Spleen (tissue), 11 donors: ENCODE results near the gene DAP3. TPM values are rescaled to one million over a fixed set of nuclear protein-coding genes. Genes with fewer than 3 reads are reported as not detected.
A peak's percentile ranks its signal among the peaks of the same experiment; 100 is the strongest.
"Not testable (repeated sequence)": the region's sequence is repeated elsewhere in the genome, so short reads cannot be mapped to it uniquely, and the experiment has no call there.

Experiments
- DNase-seq: peaks from one replicate; pipeline ENCODE4 v3.0.0-alpha.2; 2020
- H3K27ac ChIP-seq, 8 donors: fragments of 200-600 bp; sonication (generic) in 7 of 8; 1 replicate in 4 of 8; 2 replicates in 4 of 8; pipeline versions ENCODE4 v1.5.0 to v1.8.0; 2016 to 2021; ENCODE audit warnings: inconsistent platforms in 4 of 8, mild to moderate bottlenecking in 4 of 8, moderate library complexity in 1 of 8
- H3K27me3 ChIP-seq, 7 donors: fragments of 200-600 bp; sonication (generic) in 6 of 7; replicated peaks in 1 of 7; 1 replicate in 4 of 7; 2 replicates in 3 of 7; pipeline versions ENCODE4 v1.5.0 to v1.8.0; 2016 to 2021; ENCODE audit warnings: inconsistent platforms in 3 of 7, mild to moderate bottlenecking in 1 of 7
- H3K36me3 ChIP-seq, 6 donors: fragments of 200-600 bp; sonication (generic) in 5 of 6; 1 replicate in 4 of 6; 2 replicates in 2 of 6; pipeline versions ENCODE4 v1.5.0 to v1.8.0; 2016 to 2021; ENCODE audit warnings: inconsistent platforms in 2 of 6
- H3K4me1 ChIP-seq, 6 donors: fragments of 200-600 bp; sonication (generic) in 5 of 6; 1 replicate in 3 of 6; 2 replicates in 3 of 6; pipeline versions ENCODE4 v1.5.0 to v1.8.0; 2016 to 2021; ENCODE audit warnings: inconsistent platforms in 3 of 6
- H3K4me3 ChIP-seq, 8 donors: fragments of 200-600 bp; sonication (generic) in 7 of 8; 1 replicate in 4 of 8; 2 replicates in 4 of 8; pipeline versions ENCODE4 v1.5.0 to v1.8.0; 2016 to 2021; ENCODE audit warnings: inconsistent platforms in 4 of 8, mild to moderate bottlenecking in 4 of 8, moderate library complexity in 2 of 8
- H3K9me3 ChIP-seq, 8 donors: fragments of 200-600 bp; sonication (generic) in 7 of 8; 1 replicate in 4 of 8; 2 replicates in 4 of 8; pipeline versions ENCODE4 v1.5.0 to v1.8.0; 2016 to 2021; ENCODE audit warnings: inconsistent platforms in 4 of 8
- CTCF ChIP-seq, 11 experiments: fragments of 200-600 bp in 7 of 11; fragments of 450-650 bp in 4 of 11; sonication (generic) in 4 of 11; IDR thresholded peaks in 8 of 11; conservative IDR thresholded peaks in 3 of 11; 1 replicate in 7 of 11; 2 replicates in 4 of 11; pipeline versions ENCODE4 v1.4.0 to v1.8.0; 2016 to 2021; ENCODE audit warnings: antibody characterized with exemption in 11 of 11, inconsistent platforms in 4 of 11, mild to moderate bottlenecking in 1 of 11
- POLR2A ChIP-seq, 3 donors: fragments of 450-650 bp; IDR thresholded peaks; one replicate each; pipeline ENCODE4 v1.5.1; 2017; ENCODE audit warnings: antibody characterized with exemption in 3 of 3, mild to moderate bottlenecking in 1 of 3
- POLR2AphosphoS5 ChIP-seq, 3 donors: sonication (generic); formaldehyde crosslinking; IDR thresholded peaks; one replicate each; pipeline ENCODE4 v1.5.1; 2017; ENCODE audit warnings: antibody characterized with exemption in 3 of 3
- WGBS, 5 donors: extraction: QIAGEN DNeasy Blood & Tissue Kit in 3 of 5; methylation state at CpG; one replicate each; pipeline versions ENCODE4 v1.1.5 to v1.1.7; 2013 to 2018; 5-methylcytosine and 5-hydroxymethylcytosine counted together
- intact Hi-C: fragments of 100-400 bp; cut with DNase I; formaldehyde crosslinking; loops from one replicate; pipeline ENCODE4 v1.15.0; 2023; ENCODE audit warnings: low total_unique reads
- polyA plus RNA-seq, 3 donors: library from polyadenylated mRNA; stranded (reverse); fragments of 200-250 nt; gene quantifications; one replicate each; pipeline ENCODE4 v1.2.1, GENCODE V29; 2013
- total RNA-seq, 7 donors: library from RNA; depleted of rRNA in 3 of 7; stranded (reverse); fragments of >200 nt in 3 of 7; fragmentation: NEBNext Ultra II Directional in 4 of 7; extraction: Animal tissue kit (Norgen Biotek cat#: 25700) in 4 of 7; gene quantifications; one replicate each; pipeline versions ENCODE4 v1.1.0 to v1.2.1, GENCODE V29; 2016 to 2021
- donor health status: healthy with polysubstance abuse.
- donor health status: DM: no; HTN: no; CAD: no; lungs with moderate emphysema.
- donor health status: DM: no; HTN: no; CAD: no.
- donor health status: Bipolar disorder and iron deficiency.
- donor health status: healthy.
- donor health status: DM: no; HTN: no; CAD: no.
- donor health status: DM: yes; HTN: yes; CAD: no.

Gene DAP3
- total and polyA plus RNA-seq, 10 donors = 87.3 to 150 (median 99.5) TPM

- Histone ChIP-seq H3K27me3 (no peaks in the 10 kb centered on the region), H3K4me1 (peaks cover 0 to 55% (median 13%) of the 10 kb centered on the region in 6 donors), H3K36me3 (peaks cover 0 to 19% (median 6%) of the 10 kb centered on the region in 6 donors), H3K9me3 (peaks cover 0 to 6% (median 0%) of the 10 kb centered on the region in 8 donors), H3K27ac (no peak overlapping the region), H3K4me3 (no peak overlapping the region)
- TF ChIP-seq POLR2AphosphoS5 (IDR thresholded peaks at IDR 0.05) (no peak), CTCF (IDR thresholded peaks at IDR 0.05 in 8 of 11, conservative IDR thresholded peaks at IDR 0.05 in 3 of 11) (no peak), POLR2A (IDR thresholded peaks at IDR 0.05) (no peak)
- no peak for DNase-seq
- intact Hi-C loops = no loop called here
These were observed 7.6 kb downstream of the DAP3 start for GRCh38 chr1:155696524-155696923.

GRCh38 chr1:155697046-155697445 is 8.2 kb downstream of the DAP3 start:
- no peak for DNase-seq
- Histone ChIP-seq H3K27ac (no peak overlapping the region), H3K27me3 (no peaks in the 10 kb centered on the region), H3K4me1 (peaks cover 0 to 54% (median 12%) of the 10 kb centered on the region in 6 donors), H3K36me3 (peaks cover 0 to 13% (median 2%) of the 10 kb centered on the region in 6 donors), H3K4me3 (no peak overlapping the region), H3K9me3 (peaks cover 0 to 3% (median 0%) of the 10 kb centered on the region in 8 donors)
- TF ChIP-seq POLR2AphosphoS5 (IDR thresholded peaks at IDR 0.05) (no peak), POLR2A (IDR thresholded peaks at IDR 0.05) (no peak), CTCF (IDR thresholded peaks at IDR 0.05 in 8 of 11, conservative IDR thresholded peaks at IDR 0.05 in 3 of 11) (no peak)
- intact Hi-C loops = no loop called here
- WGBS, 5 donors = 91 to 99% (median 95%) methylated on average over 10 of the region's 10 CpGs

GRCh38 chr1:155697616-155698015 is 8.7 kb downstream of the DAP3 start:
- DNase-seq, H3K27ac ChIP-seq, H3K36me3 ChIP-seq, intact Hi-C loops, H3K4me3 ChIP-seq, H3K9me3 ChIP-seq, H3K27me3 ChIP-seq: not testable (repeated sequence)
- peaks cover 0 to 55% (median 16%) of the 10 kb centered on the region in 6 donors for H3K4me1 ChIP-seq
- WGBS, 5 donors = 84 to 96% (median 91%) methylated on average over 11 of the region's 11 CpGs

GRCh38 chr1:155698382-155699038 is 9.6 kb downstream of the DAP3 start:
- H3K36me3 ChIP-seq = no peaks in the 10 kb centered on the region
- 96 to 98% (median 96%) methylated on average over 13 of the region's 13 CpGs for WGBS, 5 donors
- intact Hi-C loops = no loop called here

GRCh38 chr1:155699062-155699461 is 10.2 kb downstream of the DAP3 start:
- H3K27ac ChIP-seq, H3K36me3 ChIP-seq, intact Hi-C loops, DNase-seq, H3K27me3 ChIP-seq, H3K4me3 ChIP-seq, H3K9me3 ChIP-seq: not testable (repeated sequence)
- 90 to 98% (median 94%) methylated on average over 4 of the region's 4 CpGs for WGBS, 5 donors
- peaks cover 0 to 41% (median 14%) of the 10 kb centered on the region in 6 donors for H3K4me1 ChIP-seq

More at GRCh38 chr1:155698382-155699038, 9.6 kb downstream of the DAP3 start:
- Histone ChIP-seq H3K9me3 (no peaks in the 10 kb centered on the region), H3K4me1 (peaks cover 0 to 46% (median 15%) of the 10 kb centered on the region in 6 donors), H3K27me3 (no peaks in the 10 kb centered on the region), H3K4me3 (no peak overlapping the region), H3K27ac (no peak overlapping the region)
- no peak for TF ChIP-seq POLR2AphosphoS5 (IDR thresholded peaks at IDR 0.05)
- no peak for DNase-seq

GRCh38 chr1:155701675-155702074 is 12.8 kb downstream of the DAP3 start:
- H3K9me3 ChIP-seq, H3K27me3 ChIP-seq, H3K4me3 ChIP-seq, DNase-seq, H3K36me3 ChIP-seq, intact Hi-C loops: not testable (repeated sequence)
- Histone ChIP-seq H3K4me1 (peaks cover 0 to 16% (median 7%) of the 10 kb centered on the region in 6 donors), H3K27ac (peak overlapping the region in 1 of 8 donors; percentile 52)
- WGBS, 5 donors = 8 to 25% (median 19%) methylated on average over 2 of the region's 2 CpGs
